GM11168 (cell line): ENCODE results near the gene SH3D21.

Experiments used
- in situ Hi-C: fragments of 300-500 bp; cut with MboI; formaldehyde crosslinking; loops from one replicate; pipeline ENCODE4 v1.12.0; 2022; ENCODE audit warnings: low sequenced_read_pairs; ENCODE audit not compliant: unreplicated experiment

The SH3D21 gene

GRCh38 chr1:36327421-36328087, 21.4 kb downstream of the SH3D21 start:
- in situ Hi-C loops = no loop called here

GRCh38 chr1:36328088-36328480, 21.9 kb downstream of the SH3D21 start:
- in situ Hi-C loops = no loop called here

GRCh38 chr1:36328713-36329112, 22.5 kb downstream of the SH3D21 start:
- in situ Hi-C loops = no loop called here

GRCh38 chr1:36329817-36330216, 23.6 kb downstream of the SH3D21 start:
- in situ Hi-C loops = no loop called here

- in situ Hi-C loops = no loop called here
Measured at GRCh38 chr1:36330940-36331339, 24.8 kb downstream of the SH3D21 start.

- in situ Hi-C loops = no loop called here
Measured at GRCh38 chr1:36337830-36338229, 31.7 kb downstream of the SH3D21 start.

GRCh38 chr1:36339215-36339614, 33.0 kb downstream of the SH3D21 start:
- in situ Hi-C loops = no loop called here

- in situ Hi-C loops = no loop called here
Measured at GRCh38 chr1:36339615-36340014, 33.4 kb downstream of the SH3D21 start.

- in situ Hi-C loops = no loop called here
Measured at GRCh38 chr1:36341626-36342320, 35.6 kb downstream of the SH3D21 start.

- in situ Hi-C loops = no loop called here
Measured at GRCh38 chr1:36342426-36343185, 36.4 kb downstream of the SH3D21 start.

GRCh38 chr1:36343651-36344394, 37.7 kb downstream of the SH3D21 start:
- in situ Hi-C loops = no loop called here

- in situ Hi-C loops = no loop called here
Measured at GRCh38 chr1:36344395-36344680, 38.2 kb downstream of the SH3D21 start.

- in situ Hi-C loops = loop anchor here (5.0 kb wide), 1 partner anchor 77 kb away; no protein-coding TSS in a partner anchor
Measured at GRCh38 chr1:36345353-36345752, 39.2 kb downstream of the SH3D21 start.

GRCh38 chr1:36346741-36347370, 40.7 kb downstream of the SH3D21 start:
- in situ Hi-C loops = loop anchor here (5.0 kb wide), 1 partner anchor 75 kb away; no protein-coding TSS in a partner anchor

GRCh38 chr1:36349241-36349671, 43.1 kb downstream of the SH3D21 start:
- in situ Hi-C loops = loop anchor here (5.0 kb wide), 1 partner anchor 73 kb away; no protein-coding TSS in a partner anchor

GRCh38 chr1:36349839-36350238, 43.7 kb downstream of the SH3D21 start:
- in situ Hi-C loops = loop anchor here (5.0 kb wide), 1 partner anchor 72 kb away; no protein-coding TSS in a partner anchor

GRCh38 chr1:36350659-36351226, 44.6 kb downstream of the SH3D21 start:
- in situ Hi-C loops = no loop called here

- in situ Hi-C loops = no loop called here
Measured at GRCh38 chr1:36351227-36351977, 45.2 kb downstream of the SH3D21 start.
